KOPT-K1 (cell line): ENCODE measurements around the gene HSF4.
"Not testable (repeated sequence)": the region's sequence is repeated elsewhere in the genome, so short reads cannot be mapped to it uniquely, and the experiment has no call there.

ENCODE experiments used
- H3K27ac ChIP-seq: fragments of 200-600 bp; sonication (generic); 2 replicates; pipeline ENCODE4 v1.5.1; 2016; ENCODE audit warnings: antibody characterized with exemption, mild to moderate bottlenecking, low read depth, low read length; ENCODE audit not compliant: poor library complexity, severe bottlenecking
- H3K36me3 ChIP-seq: fragments of 200-600 bp; sonication (generic); 2 replicates; pipeline ENCODE4 v1.5.1; 2017; ENCODE audit warnings: antibody characterized with exemption, mild to moderate bottlenecking, low read length, moderate library complexity; ENCODE audit not compliant: insufficient read depth
- H3K9me3 ChIP-seq: fragments of 200-600 bp; sonication (generic); 2 replicates; pipeline ENCODE4 v1.5.1; 2017; ENCODE audit warnings: antibody characterized with exemption, low read length, mild to moderate bottlenecking; ENCODE audit not compliant: insufficient read depth, poor library complexity, severe bottlenecking

HSF4 gene, protein sequence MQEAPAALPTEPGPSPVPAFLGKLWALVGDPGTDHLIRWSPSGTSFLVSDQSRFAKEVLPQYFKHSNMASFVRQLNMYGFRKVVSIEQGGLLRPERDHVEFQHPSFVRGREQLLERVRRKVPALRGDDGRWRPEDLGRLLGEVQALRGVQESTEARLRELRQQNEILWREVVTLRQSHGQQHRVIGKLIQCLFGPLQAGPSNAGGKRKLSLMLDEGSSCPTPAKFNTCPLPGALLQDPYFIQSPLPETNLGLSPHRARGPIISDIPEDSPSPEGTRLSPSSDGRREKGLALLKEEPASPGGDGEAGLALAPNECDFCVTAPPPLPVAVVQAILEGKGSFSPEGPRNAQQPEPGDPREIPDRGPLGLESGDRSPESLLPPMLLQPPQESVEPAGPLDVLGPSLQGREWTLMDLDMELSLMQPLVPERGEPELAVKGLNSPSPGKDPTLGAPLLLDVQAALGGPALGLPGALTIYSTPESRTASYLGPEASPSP

DNA sequence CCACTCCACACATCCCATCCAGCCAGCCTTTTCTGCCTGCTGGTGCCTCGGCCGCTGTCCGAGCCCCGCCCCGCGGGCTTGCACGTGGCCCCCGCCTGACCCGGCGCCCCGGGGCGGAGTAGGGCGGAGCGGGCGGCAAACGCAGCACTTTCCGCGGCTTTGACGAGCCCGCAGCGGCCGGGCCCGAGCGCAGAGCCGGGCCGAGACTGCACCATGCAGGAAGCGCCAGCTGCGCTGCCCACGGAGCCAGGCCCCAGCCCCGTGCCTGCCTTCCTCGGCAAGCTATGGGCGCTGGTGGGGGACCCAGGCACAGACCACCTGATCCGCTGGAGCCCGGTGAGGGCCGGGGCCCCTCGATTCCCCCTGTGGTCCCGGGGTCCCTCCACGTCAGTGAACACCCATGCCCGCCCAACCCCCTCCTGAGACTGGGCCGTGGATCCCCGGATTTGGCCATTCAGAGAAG lies at the start of gene HSF4:
Gene HSF4, plus strand, starts transcription at position 147 of the 463 bp plus-strand sequence. Its CDS starts 67 bp downstream, at position 214.
- no peaks in the 10 kb centered on the region for H3K36me3 ChIP-seq
- no peak within 1 kb of the TSS for H3K27ac ChIP-seq
- no peaks in the 10 kb centered on the region for H3K9me3 ChIP-seq

DNA sequence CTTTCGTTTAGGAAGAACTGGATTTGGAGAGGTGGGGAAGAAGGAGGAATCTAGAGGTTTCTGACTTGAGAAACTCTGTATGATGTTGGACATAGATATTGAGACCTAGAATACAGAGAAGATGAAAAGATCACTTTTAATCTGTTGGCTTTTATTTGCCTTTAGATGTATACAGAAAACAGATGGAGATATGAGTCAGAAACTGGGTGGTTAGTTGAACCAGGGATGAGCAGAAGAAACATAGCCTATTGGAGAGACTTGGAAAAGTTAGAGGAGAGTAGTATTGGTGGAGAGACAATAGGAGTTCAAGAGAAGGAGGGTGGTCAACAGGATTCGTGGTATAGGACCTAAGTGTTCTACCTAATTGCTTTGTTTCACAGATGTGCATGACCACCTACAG lies 49.8 kb upstream of the HSF4 start:
- peaks cover 9% of the 10 kb centered on the region; the same call in 1 of the 2 replicates for H3K36me3 ChIP-seq
- H3K9me3 ChIP-seq: no peaks in the 10 kb centered on the region
- no peak overlapping the region for H3K27ac ChIP-seq

DNA sequence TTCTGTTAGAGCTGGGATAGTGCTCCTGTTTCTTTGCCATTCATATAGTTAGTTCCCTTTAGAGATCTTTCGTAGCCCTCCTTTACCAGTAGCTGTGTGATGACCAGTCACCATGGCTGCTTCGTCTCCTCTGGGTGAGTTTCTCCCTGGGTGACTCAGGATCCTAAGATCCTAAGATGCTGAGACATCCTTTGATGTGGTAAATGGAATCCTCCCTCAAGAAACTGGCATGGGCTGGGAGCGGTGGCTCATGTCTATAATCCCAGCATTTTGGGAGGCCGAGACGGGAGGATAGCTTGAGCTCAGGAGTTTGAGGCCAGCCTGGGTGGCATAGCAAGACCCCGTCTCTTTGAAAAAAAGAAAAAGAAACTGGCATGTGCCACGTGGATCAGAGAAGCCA lies 48.9 kb upstream of the HSF4 start:
- H3K9me3 ChIP-seq: no peaks in the 10 kb centered on the region
- H3K36me3 ChIP-seq: peaks cover 18% of the 10 kb centered on the region
- no peak overlapping the region for H3K27ac ChIP-seq

DNA sequence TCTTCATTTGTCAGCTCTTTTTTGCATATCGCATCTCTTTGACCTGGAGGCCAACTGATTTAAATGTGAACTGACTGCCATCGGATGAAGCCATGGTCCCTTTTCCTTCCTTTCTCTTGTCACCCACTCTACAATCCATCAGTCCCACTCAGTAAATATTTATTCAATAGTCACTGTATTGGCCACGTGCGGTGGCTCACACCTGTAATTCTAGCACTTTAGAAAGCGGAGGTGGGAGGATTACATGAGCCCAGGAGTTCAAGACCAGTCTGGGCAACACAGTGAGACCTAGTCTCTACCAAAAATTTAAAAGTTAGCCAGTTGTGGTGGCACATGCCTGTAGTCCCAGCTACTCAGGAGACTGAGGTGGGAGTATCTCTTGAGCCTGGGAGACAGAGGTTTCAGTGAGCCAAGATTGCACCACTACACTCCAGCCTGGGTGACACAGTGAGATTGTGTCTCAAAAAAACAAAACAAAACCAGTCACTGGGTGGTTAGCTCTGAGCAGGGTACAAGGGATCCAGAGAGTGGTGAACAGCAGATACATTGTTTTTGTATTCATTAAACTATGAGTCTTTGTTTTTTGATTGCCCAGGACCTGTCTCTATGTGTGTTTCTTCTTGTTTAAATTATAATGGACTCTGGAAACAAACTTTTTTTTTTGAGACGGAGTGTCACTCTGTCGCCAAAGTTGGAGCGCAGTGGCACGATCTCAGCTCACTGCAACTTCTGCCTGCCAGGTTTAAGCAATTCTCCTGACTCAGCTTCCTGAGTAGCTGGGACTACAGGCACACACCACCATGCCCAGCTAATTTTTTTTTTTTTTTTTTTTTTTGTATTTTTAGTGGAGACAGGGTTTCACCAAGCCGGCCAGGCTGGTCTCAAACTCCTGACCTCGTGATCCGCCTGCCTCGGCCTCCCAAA lies 47.9 kb upstream of the HSF4 start:
- no peaks in the 10 kb centered on the region for H3K9me3 ChIP-seq
- peaks cover 24% of the 10 kb centered on the region for H3K36me3 ChIP-seq
- H3K27ac ChIP-seq: no peak overlapping the region

DNA sequence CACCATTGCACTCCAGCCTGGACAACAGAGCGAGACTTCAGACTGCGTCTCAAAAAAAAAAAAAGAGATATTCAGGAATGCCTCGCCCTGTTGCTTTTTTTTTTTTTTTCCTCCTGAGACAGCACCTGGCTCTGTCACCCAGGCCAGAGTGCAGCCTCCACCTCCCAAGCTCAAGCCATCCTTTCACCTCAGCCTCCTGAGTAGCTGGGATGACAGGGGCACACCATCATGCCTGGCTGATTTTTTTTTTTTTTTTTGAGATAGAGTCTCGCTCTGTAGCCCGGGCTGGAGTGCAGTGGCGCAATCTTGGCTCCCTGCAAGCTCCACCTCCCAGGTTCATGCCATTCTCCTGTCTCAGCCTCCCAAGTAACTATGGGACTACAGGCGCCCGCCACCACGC lies 46.8 kb upstream of the HSF4 start:
- H3K27ac ChIP-seq: no peak overlapping the region
- no peaks in the 10 kb centered on the region for H3K9me3 ChIP-seq
- peaks cover 34% of the 10 kb centered on the region for H3K36me3 ChIP-seq

DNA sequence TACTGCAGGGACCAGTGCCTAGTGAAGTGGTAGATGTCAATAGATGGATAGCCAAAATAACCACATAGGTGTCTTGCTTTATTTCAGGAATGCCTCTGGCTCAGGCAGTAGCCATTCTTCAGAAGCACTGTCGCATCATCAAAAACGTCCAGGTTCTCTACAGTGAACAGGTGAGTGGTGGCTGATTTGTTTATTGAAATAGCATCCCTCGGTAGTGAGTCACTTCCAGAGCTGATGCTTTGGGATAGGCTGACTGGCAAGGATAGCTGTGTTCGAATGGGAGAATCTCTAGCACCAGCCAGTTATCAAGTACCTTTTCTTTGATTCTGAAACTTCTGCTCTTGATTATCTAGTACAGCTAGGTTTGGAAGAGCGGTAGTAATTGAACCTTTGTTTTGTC lies 44.5 kb upstream of the HSF4 start:
- Histone ChIP-seq H3K9me3 (no peaks in the 10 kb centered on the region), H3K27ac (no peak overlapping the region), H3K36me3 (peaks cover 53% of the 10 kb centered on the region)

DNA sequence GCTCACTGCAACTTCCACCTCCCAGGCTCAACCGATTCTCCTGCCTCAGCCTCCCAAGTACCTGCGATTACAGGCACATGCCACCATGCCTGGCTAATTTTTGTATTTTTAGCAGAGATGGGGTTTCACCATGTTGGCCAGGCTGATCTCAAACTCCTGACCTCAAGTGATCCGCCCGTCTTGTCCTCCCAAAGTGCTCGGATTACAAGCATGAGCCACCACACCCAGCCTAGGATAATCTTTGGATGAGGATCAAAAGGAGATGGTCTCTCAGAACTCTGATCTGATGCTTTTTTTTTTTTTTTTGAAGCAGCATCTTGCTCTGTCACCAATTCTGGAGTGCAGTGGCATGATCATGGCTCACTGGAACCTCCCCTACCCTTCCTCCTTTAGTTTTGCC lies 41.7 kb upstream of the HSF4 start:
- H3K36me3 ChIP-seq: peaks cover 72% of the 10 kb centered on the region
- H3K9me3 ChIP-seq, H3K27ac ChIP-seq: not testable (repeated sequence)

DNA sequence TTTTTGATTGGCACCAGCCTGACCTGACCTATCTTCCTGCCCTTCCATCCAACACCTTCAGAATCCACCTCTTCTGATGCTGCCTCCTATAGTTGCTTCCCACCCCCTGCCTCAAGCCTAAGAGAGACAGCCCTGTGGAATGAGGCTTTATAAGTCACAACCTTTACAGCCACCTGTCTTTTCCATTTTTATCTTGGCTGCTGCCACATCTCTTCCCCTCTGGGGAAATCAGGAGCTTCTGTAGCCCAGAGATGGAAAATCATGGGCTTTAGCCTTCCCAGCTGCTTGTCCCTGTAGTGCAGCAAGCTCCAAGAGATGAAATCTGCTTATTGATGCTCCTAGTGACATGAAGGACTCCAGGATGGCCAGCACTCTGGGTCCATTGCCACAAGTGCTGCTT lies 36.1 kb upstream of the HSF4 start:
- Histone ChIP-seq H3K9me3 (no peaks in the 10 kb centered on the region), H3K27ac (no peak overlapping the region), H3K36me3 (peaks cover 85% of the 10 kb centered on the region)

DNA sequence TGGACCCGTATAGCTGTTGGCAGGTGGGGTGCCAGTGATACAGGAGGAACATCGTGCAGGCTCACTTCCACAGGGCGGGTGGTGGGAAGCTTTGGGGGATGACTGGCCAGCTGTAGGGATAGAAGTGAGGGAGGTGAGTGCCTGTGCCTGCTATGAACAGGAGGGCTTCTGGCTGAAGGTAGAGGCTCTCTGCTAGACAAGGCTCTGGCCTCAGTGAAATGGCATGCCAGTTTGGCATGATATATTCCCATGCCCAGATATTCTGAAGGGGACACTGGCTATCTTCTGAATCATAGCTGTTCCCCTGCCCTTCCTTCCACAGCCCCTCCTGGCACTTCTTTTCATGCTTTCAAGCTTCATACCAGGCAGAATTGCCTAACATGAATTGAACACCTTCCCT lies 35.7 kb upstream of the HSF4 start:
- Histone ChIP-seq H3K36me3 (peaks cover 83% of the 10 kb centered on the region), H3K27ac (no peak overlapping the region), H3K9me3 (no peaks in the 10 kb centered on the region)

DNA sequence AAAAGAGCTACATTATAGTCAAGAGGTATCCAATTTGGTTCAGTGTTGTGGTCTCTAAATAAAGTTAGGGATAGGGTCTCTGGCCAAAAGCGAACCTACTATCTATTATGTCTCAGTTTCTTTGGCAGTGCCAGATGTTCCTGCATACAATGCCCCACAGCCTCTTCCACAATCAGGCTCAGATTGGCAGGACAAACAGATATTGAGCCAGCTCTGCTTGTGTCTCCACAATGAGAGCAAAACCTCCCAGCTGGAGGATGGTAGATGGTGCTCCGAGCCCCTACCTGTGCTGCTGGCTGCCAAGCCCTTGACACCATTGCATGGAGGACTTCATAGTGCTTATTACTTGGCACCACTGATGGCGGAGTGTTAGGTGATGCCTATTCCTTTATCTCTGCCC lies 35.1 kb upstream of the HSF4 start:
- Histone ChIP-seq H3K9me3 (no peaks in the 10 kb centered on the region), H3K36me3 (peaks cover 83% of the 10 kb centered on the region), H3K27ac (no peak overlapping the region)

DNA sequence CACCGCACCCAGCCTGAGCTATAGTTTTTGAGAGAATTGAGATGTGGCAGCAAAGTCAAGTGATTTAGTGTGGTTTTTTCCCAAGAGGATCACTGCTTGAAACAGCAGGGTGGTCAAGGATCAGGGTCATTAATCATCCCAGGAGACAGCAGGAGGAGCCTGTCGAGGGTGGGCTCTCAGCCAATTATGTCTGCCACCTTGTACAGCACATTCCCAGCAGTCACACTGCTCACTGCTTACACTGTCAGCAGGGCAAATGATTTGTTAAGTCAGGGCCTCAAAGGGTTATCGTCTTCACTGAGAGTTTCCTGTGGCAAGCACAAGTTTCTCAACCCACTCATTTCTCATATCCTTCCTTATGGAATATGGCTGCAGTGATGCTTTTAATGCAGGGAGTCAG lies 26.9 kb upstream of the HSF4 start:
- no peak overlapping the region for H3K27ac ChIP-seq
- H3K9me3 ChIP-seq: no peaks in the 10 kb centered on the region
- peaks cover 95% of the 10 kb centered on the region for H3K36me3 ChIP-seq

DNA sequence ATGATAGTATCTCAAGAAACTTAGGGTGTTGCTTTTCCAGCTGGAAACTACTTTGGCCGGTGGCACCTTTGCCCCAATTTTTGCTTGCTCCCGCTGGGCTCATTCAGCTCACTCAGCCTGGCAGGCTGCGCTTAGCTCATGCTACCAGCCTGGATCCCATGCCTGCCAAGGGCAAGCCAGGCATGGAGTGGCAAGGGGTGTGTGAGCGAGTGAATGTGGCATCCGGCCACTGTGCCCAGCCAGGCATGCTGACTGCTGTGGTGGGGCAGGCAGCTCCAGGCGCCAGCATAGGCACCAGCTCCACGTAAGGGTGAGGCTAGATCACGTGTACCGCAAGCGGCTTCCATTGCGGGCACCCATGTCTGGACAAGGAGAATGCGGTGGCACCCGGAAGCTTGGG lies 23.2 kb upstream of the HSF4 start:
- Histone ChIP-seq H3K9me3 (no peaks in the 10 kb centered on the region), H3K36me3 (peaks cover 97% of the 10 kb centered on the region), H3K27ac (no peak overlapping the region)

DNA sequence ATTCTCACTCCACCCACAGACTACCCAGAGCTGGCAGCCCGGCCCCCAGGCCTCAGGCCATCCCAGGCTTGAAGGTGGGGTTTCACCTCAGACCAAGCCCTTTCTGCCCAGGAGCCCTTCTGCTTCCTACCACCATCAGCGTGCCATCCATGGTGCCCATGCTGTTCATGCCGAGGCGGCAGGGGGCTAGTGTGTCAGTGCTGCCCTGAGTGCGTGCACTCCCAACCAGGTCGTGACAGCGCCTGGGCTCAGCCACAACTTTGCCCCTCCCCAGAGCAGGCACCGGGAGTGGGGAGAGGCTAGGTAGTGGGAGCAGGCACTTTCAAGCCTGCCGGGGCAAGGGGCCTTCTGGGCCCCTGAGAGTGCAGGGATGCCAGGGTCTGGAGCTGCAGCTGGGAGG lies 22.2 kb upstream of the HSF4 start:
- peaks cover 97% of the 10 kb centered on the region for H3K36me3 ChIP-seq
- no peak overlapping the region for H3K27ac ChIP-seq
- no peaks in the 10 kb centered on the region for H3K9me3 ChIP-seq

DNA sequence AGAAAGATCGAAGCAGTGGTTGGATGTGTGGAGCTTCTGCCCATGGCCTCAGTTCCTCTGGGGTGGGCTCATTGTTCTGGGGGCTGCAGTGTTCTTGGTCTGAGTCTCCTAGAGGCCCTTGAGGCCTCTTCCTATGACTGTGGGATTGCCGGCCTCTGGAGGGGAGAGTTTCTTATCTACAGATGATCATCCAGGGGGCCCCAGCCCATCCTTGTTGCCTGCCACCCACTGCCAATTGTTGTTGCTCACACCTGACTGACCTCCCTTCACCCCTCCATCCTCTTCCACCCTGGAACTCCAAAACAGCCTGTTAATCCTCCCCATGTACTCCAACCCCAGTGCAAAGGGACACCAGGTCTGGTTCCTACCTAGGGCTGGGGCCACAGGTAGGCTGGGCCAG lies 19.6 kb upstream of the HSF4 start:
- Histone ChIP-seq H3K27ac (no peak overlapping the region), H3K9me3 (no peaks in the 10 kb centered on the region), H3K36me3 (peaks cover 97% of the 10 kb centered on the region)

DNA sequence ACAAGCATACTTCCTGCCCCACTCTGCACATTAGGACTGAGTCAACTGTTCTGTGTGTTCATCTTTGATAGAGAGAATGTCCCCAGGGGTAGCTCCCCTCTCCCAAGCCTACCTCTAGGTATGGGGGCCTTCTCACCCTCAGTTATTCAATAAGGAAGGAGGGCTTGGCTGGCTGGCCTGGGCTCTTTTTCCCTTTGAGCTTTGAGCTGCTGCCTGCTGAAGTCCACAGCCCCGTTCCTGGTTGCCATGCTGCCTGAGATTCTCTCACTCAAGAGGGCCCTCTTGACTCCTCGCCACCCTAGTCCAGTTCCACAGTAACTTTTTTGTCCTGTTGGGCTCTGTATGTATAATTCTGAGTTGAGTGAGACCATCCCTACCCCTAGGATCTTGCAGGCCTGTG lies 18.8 kb upstream of the HSF4 start:
- no peak overlapping the region for H3K27ac ChIP-seq
- peaks cover 89% of the 10 kb centered on the region for H3K36me3 ChIP-seq
- H3K9me3 ChIP-seq: no peaks in the 10 kb centered on the region
